ENCODE measurements around the gene ASPM. TPM values are rescaled to one million over a fixed set of nuclear protein-coding genes. Genes with fewer than 3 reads are reported as not detected.

Gene ASPM
- total RNA-seq, result 15.9 and 21.7 TPM in 2 replicates

GRCh38 chr1:197146101-197147095, at the start of gene ASPM:
ASPM (minus strand) TSS chr1:197146669; CDS start chr1:197146437, 232 bp downstream.

GRCh38 chr1:197066719-197067456, 79.6 kb downstream of the ASPM start, which contains the start of gene F13B:
F13B (minus strand) TSS chr1:197067260; CDS start chr1:197067223, 37 bp downstream.

Other genes with a start within 250 kb of the ASPM start
- not detected in 2 replicates for gene CFHR2, start 202.9 kb downstream of the ASPM start, total RNA-seq
- not detected in 2 replicates for gene CFHR5, start 169.1 kb downstream of the ASPM start, total RNA-seq
- gene F13B, start 79.4 kb downstream of the ASPM start, total RNA-seq, result not detected in 2 replicates
- gene ZBTB41, start 54.6 kb upstream of the ASPM start, total RNA-seq, result 4.4 and 7.0 TPM in 2 replicates
- gene CRB1, start 121.6 kb upstream of the ASPM start, total RNA-seq, result 0.05 TPM in 1 of 2 replicates, not detected in the other

Data from airway epithelial cell (primary cell).